Uterus (tissue), 4 donors: ENCODE results near the gene GAL3ST1. TPM values are rescaled to one million over a fixed set of nuclear protein-coding genes. Genes with fewer than 3 reads are reported as not detected.
A peak's percentile ranks its signal among the peaks of the same experiment; 100 is the strongest.

ENCODE experiments used
- DNase-seq, 2 donors: peaks; one replicate each; pipeline ENCODE4 v3.0.0-alpha.2; 2019 to 2020
- H3K27ac ChIP-seq, 2 donors: fragments of 200-600 bp; sonication (generic); 1 replicate in 1 of 2; 2 replicates in 1 of 2; pipeline ENCODE4 v1.5.1; 2016 to 2018
- H3K27me3 ChIP-seq, 2 donors: fragments of 200-600 bp; sonication (generic); one replicate each; pipeline ENCODE4 v1.5.1; 2018 to 2019; ENCODE audit warnings: control low read depth in 1 of 2
- H3K36me3 ChIP-seq, 2 donors: fragments of 200-600 bp; sonication (generic); one replicate each; pipeline ENCODE4 v1.5.1; 2019; ENCODE audit warnings: control low read depth in 1 of 2
- H3K4me1 ChIP-seq, 2 donors: fragments of 200-600 bp; sonication (generic); one replicate each; pipeline ENCODE4 v1.5.1; 2018 to 2019; ENCODE audit warnings: control low read depth in 1 of 2
- H3K4me3 ChIP-seq, 2 donors: fragments of 200-600 bp; sonication (generic); 1 replicate in 1 of 2; 2 replicates in 1 of 2; pipeline ENCODE4 v1.5.1; 2018 to 2019; ENCODE audit warnings: mild to moderate bottlenecking in 1 of 2
- H3K9me3 ChIP-seq, 2 donors: fragments of 200-600 bp; sonication (generic); one replicate each; pipeline ENCODE4 v1.5.1; 2019; ENCODE audit warnings: control low read depth in 1 of 2
- CTCF ChIP-seq, 4 experiments: fragments of 200-600 bp in 2 of 4; fragments of 450-650 bp in 2 of 4; sonication (generic) in 2 of 4; IDR thresholded peaks; one replicate each; pipeline ENCODE4 v1.5.1; 2016 to 2019; ENCODE audit warnings: antibody characterized with exemption in 4 of 4, mild to moderate bottlenecking in 2 of 4, moderate library complexity in 1 of 4
- POLR2A ChIP-seq, 2 donors: fragments of 450-650 bp; IDR thresholded peaks; one replicate each; pipeline ENCODE4 v1.6.1; 2016; ENCODE audit warnings: antibody characterized with exemption in 2 of 2, mild to moderate bottlenecking in 1 of 2, moderate library complexity in 1 of 2
- intact Hi-C: fragments of 100-400 bp; cut with DNase I; formaldehyde crosslinking; loops from one replicate; pipeline ENCODE4 v1.15.1; 2023; ENCODE audit warnings: low total_unique reads
- total RNA-seq, 4 donors: library from RNA; depleted of rRNA in 3 of 4; stranded (reverse); fragments of >200 nt in 3 of 4; gene quantifications; one replicate each; pipeline versions ENCODE4 v1.1.0 to v1.2.4, GENCODE V29; 2014 to 2023
- donor health status: DM: yes; HTN: yes; CAD: no.

Gene GAL3ST1
- total RNA-seq, 4 donors from 2014 or later = 0.26 to 6.6 (median 1.2) TPM; not detected in 1

DNA sequence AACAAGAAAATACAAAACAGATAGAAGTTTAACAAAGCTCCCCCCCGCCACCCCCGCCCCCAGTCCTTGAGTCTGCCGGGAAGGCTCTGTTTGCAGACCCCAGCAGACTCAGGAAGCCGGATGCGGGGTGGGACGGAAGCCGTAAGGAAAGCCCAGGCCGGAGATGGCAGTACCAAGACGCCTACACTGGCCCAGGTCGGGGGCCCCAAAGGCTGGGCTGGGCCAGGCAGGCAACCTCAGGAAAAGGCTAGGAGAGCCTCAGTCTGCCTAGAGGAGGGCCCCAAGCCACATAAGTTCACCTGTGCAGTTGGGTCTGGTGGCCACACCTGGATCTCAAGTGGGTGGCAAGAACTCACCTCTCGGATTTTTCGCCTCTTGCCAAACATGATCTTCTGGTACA lies 4.0 kb upstream of the GAL3ST1 start:
- H3K4me3 ChIP-seq = no peak overlapping the region
- peaks cover 0 to 15% of the 10 kb centered on the region in 2 donors for H3K4me1 ChIP-seq
- no peak overlapping the region for H3K27ac ChIP-seq
- H3K9me3 ChIP-seq = no peaks in the 10 kb centered on the region
- intact Hi-C loops = no loop called here
- no peak for DNase-seq
- TF ChIP-seq POLR2A (IDR thresholded peaks at IDR 0.05) (no peak), CTCF (IDR thresholded peaks at IDR 0.05) (no peak)
- no peaks in the 10 kb centered on the region for H3K36me3 ChIP-seq
- no peaks in the 10 kb centered on the region for H3K27me3 ChIP-seq

- intact Hi-C loops = no loop called here
- H3K9me3 ChIP-seq = no peaks in the 10 kb centered on the region
- peak overlapping the region; percentile 31 to 36 for H3K27ac ChIP-seq
- no peaks in the 10 kb centered on the region for H3K27me3 ChIP-seq
- DNase-seq = no peak
- no peak overlapping the region for H3K4me3 ChIP-seq
- H3K4me1 ChIP-seq = peaks cover 0 to 15% of the 10 kb centered on the region in 2 donors
- H3K36me3 ChIP-seq = no peaks in the 10 kb centered on the region
- no peak for TF ChIP-seq CTCF (IDR thresholded peaks at IDR 0.05)
- TF ChIP-seq POLR2A (IDR thresholded peaks at IDR 0.05) = no peak
These were observed 1.4 kb upstream of the GAL3ST1 start for GRCh38 chr22:30575859-30576258.

GRCh38 chr22:30574997-30575671 lies 669 bp upstream of the GAL3ST1 start:
- Histone ChIP-seq H3K27ac (peak overlapping the region in 1 of 2 donors; percentile 47), H3K36me3 (no peaks in the 10 kb centered on the region), H3K4me3 (peak overlapping the region; percentile 20 to 23), H3K27me3 (no peaks in the 10 kb centered on the region), H3K9me3 (no peaks in the 10 kb centered on the region), H3K4me1 (peaks cover 0 to 15% of the 10 kb centered on the region in 2 donors)
- DNase-seq = peak; percentile 46 to 62
- intact Hi-C loops = no loop called here
- TF ChIP-seq CTCF (IDR thresholded peaks at IDR 0.05) (no peak), POLR2A (IDR thresholded peaks at IDR 0.05) (no peak)

DNA sequence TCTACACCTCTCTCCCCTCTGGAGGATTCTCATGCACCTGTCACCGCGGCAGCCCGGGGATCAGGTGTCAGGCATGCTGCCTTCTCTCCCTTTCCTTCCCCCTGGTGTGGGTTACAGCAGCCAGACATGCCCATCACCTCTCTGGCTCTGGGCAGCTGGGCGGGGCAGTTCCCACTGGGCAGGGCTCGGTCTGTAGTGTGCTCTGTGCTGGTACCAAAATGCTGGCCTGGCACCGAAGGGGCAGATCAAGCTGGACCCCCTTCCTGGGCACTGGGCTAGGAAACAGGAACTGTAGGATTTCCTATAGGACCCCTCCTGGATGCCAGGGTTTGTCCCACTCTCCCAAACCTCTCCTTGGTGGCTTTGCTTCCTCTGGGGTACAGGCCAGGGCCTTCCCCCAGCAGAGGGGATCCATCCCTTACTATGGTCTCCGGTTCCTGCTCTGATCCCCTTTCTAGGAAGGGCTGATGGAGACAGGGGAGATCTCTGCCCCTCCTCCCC lies 821 bp downstream of the GAL3ST1 start:
- DNase-seq = no peak
- no peak for TF ChIP-seq POLR2A (IDR thresholded peaks at IDR 0.05)
- no peak for TF ChIP-seq CTCF (IDR thresholded peaks at IDR 0.05)
- intact Hi-C loops = no loop called here
- H3K36me3 ChIP-seq = no peaks in the 10 kb centered on the region
- no peaks in the 10 kb centered on the region for H3K27me3 ChIP-seq
- H3K9me3 ChIP-seq = no peaks in the 10 kb centered on the region
- no peak overlapping the region for H3K4me3 ChIP-seq
- H3K27ac ChIP-seq = peak overlapping the region in 1 of 2 donors; percentile 2
- H3K4me1 ChIP-seq = peaks cover 0 to 15% of the 10 kb centered on the region in 2 donors

DNA sequence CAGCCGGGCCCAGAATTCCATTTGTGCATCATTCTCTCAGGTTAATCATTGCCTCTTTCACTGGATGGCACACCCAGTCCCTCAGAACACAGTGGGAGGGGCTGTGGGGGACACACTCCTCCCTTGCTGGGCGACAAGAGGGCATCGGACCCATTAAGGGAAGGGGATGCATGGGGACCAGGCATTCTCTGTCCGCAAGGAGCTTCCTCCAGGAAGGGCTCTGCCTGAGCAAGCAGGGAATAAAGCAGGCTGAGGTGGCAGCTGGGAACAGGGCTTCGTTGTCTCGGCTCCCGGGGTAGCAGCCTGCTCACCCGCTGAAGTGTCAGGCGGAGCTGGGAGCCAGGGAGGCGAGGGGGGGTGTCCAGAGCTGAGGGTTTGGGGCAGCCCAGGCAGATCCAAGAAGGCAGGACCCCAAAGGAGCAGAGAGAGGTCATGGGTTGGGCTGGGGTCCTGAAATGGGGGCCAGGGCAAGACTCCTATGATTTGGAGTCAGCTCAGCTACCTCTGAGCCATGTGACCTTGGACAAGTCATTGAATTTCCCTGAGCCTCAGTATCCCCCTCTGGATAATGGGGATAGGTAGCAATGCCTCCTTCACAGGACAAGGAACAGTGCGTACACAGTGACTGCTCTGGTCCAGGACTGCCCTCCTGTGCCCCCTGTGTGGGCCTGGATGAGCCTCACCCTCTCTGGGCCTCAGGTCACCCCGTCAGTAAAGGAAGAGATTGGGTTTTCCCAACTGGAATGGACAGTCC lies 1.4 kb downstream of the GAL3ST1 start:
- Histone ChIP-seq H3K27me3 (no peaks in the 10 kb centered on the region), H3K4me1 (peaks cover 0 to 15% of the 10 kb centered on the region in 2 donors), H3K36me3 (no peaks in the 10 kb centered on the region), H3K9me3 (no peaks in the 10 kb centered on the region), H3K27ac (no peak overlapping the region), H3K4me3 (no peak overlapping the region)
- intact Hi-C loops = no loop called here
- DNase-seq = no peak
- no peak for TF ChIP-seq CTCF (IDR thresholded peaks at IDR 0.05)
- TF ChIP-seq POLR2A (IDR thresholded peaks at IDR 0.05) = no peak
